GM12872 (cell line): Measurements from ENCODE around the gene GRID1.

Source experiments
- TF ChIP-seq, protein P1 (sequence below): IDR thresholded peaks from 3 replicates; pipeline ENCODE4 v1.5.1; 2011; ENCODE audit warnings: low read depth, mild to moderate bottlenecking, low read length, moderate library complexity; ENCODE audit not compliant: insufficient read depth

GRID1 gene

DNA sequence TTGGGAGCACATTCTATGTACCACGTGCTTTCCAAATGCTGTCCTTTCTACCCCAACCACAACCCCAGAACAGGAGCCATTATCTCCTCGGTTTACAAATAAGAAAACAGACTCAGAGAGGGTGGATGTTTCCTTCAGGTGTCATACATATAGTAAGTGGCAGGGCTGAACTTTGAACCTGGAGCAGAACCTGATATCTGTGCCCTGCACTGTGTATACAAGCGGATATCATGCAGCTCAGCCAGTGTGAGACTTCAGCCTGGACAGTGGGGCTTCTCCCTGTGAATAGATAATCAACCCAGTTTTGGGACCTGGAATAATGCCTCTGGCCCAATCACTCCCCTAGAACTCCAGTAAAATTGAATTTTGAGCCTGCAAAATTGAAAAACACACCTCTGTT is 341.1 kb downstream of the GRID1 start:
- TF ChIP-seq, protein P1, sequence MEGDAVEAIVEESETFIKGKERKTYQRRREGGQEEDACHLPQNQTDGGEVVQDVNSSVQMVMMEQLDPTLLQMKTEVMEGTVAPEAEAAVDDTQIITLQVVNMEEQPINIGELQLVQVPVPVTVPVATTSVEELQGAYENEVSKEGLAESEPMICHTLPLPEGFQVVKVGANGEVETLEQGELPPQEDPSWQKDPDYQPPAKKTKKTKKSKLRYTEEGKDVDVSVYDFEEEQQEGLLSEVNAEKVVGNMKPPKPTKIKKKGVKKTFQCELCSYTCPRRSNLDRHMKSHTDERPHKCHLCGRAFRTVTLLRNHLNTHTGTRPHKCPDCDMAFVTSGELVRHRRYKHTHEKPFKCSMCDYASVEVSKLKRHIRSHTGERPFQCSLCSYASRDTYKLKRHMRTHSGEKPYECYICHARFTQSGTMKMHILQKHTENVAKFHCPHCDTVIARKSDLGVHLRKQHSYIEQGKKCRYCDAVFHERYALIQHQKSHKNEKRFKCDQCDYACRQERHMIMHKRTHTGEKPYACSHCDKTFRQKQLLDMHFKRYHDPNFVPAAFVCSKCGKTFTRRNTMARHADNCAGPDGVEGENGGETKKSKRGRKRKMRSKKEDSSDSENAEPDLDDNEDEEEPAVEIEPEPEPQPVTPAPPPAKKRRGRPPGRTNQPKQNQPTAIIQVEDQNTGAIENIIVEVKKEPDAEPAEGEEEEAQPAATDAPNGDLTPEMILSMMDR: no peak

DNA sequence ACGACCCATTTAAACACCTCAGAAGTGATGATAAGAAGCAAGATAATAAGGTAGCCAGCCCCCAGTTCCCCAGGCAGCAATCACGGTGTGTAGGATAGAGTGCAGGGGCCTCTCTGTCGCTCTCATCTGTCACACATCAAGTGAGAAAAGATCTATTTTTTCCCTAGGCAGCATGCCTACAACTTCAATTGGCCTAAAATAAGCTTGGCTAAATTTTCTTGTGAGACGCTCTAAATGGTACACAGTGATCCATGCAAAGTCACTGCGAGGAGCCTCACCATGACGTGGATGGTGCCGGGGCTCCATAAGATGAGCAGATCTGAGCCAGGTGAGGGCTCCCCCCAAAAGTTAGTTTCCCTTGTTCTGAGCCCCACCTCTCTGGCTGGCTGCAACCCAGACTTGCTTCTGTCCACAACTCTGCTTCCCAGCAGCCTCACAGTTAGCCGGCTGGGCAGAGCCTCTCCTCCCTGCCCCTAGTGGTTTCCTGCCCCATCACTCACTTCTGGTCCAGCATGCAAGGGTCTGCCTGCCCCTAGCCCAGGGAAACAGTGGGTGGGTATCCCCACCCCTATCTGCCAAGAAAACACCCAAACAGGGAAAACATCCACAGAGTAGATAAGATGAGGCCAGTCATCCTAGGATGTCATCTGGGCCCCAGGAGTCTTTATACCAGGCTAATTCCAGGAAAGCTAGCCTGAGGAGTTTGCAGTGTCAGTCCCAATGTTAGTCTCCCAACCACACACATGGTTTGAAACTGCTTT is 342.1 kb downstream of the GRID1 start:
- TF ChIP-seq, protein P1: no peak

DNA sequence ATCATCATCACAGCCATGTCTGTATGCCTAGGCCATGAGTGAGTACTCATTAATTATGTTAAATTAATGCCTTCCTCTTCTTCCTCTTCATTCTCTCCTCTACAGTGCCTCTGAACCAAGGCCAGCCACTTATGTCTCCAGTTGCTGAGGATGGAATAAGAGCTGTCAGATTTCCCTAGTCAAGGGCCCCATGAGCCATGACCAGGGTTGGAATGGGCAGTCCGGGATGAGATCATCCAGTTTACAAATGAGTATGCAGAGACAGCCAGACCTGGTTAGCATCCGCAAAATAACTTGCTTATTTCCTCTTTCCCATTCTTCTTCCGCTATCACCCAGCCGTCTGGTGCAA is 342.7 kb downstream of the GRID1 start:
- TF ChIP-seq, protein P1: no peak

DNA sequence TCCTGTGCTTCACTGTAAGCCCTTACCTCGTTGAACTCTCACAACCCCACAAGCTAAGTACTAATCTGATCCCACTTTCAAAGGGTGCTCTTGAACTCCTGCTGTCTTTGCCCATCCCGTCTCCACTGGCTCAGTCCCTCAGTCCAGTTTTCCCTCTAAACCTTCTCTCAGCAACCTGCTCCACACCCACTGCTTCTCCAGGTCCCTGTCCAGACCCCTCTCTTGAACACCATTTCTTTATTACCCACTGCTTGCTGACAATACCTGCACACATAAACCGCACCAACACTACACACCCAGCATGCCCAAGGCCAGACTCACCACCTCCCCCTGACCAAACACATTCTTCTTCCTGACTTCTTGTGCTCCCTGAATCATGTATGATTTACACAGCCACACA is 343.3 kb downstream of the GRID1 start:
- TF ChIP-seq, protein P1: no peak

DNA sequence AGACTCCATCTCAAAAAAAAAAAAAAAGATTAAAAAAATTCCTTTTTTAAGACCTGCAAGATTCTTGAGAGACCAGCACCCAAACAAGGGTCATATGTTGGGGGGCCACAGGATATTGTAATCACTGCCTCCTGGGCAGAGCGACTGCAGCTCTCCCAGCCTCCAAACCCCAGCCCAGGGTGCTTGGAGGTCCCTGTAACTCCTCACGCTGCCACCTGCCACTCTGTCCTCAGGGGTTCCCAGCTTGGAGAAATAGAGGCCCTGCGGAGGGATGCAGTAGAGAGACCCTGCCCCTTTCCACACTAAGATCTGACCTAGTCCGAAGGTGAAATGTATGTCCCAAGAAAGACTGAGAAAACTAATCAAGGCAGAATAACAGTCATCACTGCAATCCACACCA is 343.7 kb downstream of the GRID1 start:
- TF ChIP-seq, protein P1: no peak

DNA sequence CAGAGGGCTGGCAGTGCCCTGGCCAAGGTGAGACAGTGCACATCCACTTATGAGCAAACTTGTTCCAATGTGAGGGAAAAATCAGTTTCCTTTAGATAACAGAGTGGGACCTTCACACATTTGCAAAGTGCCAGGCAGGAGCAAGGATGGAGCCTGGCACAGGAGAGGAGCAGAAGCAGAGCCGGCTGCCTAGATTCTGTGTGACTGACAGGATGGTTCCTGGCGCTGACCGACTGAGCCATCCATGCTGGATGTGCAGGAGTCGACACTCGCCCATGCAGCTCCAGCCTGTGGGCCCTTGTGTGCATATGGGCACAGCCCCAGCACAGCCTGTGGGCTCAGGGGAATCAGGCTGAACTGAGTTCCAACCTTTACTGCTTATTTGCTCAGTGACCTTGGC is 346.5 kb downstream of the GRID1 start:
- TF ChIP-seq, protein P1: no peak

DNA sequence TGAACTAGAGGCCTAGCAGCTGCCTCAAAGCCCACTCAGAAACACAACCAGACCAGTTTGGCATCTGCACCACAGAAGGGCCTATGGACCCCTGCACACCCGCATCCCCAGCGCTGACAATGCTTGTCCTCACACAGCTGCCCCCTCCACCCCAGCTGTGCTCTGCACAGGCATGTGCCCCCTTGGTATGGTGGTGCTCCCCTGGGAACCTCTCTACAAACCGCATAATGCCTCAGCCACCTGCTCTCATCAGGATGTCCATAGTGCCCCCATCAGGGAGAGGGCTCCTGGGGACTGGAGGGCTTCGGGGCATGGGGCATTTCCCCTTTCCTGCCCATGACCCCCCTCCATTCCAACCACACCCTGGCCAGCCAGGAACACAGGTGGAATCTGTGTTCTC is 347.5 kb downstream of the GRID1 start:
- TF ChIP-seq, protein P1: no peak

DNA sequence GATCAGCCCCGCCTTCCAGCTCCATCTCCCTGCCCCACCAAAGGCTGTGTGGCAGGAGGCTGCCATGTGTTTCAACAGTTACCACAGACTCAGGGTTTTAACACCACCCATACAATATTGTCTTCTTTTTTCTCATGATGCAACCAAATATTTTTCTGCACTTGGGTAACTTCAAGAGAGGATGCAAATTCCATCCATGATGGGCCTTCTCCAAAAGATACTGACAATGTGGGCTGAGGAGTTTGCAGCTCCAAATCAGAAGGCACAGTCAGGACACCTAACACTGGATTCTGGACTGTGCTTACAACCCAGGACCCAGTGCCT is 347.9 kb downstream of the GRID1 start:
- TF ChIP-seq, protein P1: no peak
